CD4-positive, CD25-positive, alpha-beta regulatory T cell (primary cell): ENCODE measurements around the gene SNX8. TPM values are rescaled to one million over a fixed set of nuclear protein-coding genes. Genes with fewer than 3 reads are reported as not detected.

Source experiments
- ATAC-seq, 2 donors: fragments of 150-1000 bp; cut with Tn5 transposase; one replicate each; pipeline ENCODE4 v1.10.0; 2021; ENCODE audit warnings: low read depth in 2 of 2, moderate number of reproducible peaks in 2 of 2, moderate library complexity in 1 of 2
- DNase-seq, 3 donors: peaks; one replicate each; pipeline versions ENCODE4 v3.0.0 to v3.0.0-alpha.2; 2012 to 2022; ENCODE audit warnings: mixed read lengths in 1 of 3
- H3K27ac ChIP-seq: one replicate; pipeline ENCODE4 v1.7.0; 2013; ENCODE audit warnings: mild to moderate bottlenecking, low read length; ENCODE audit not compliant: insufficient read depth, poor library complexity, severe bottlenecking
- H3K27me3 ChIP-seq: one replicate; pipeline ENCODE4 v1.7.0; 2013; ENCODE audit warnings: low read length; ENCODE audit not compliant: control insufficient read depth, insufficient read depth
- H3K36me3 ChIP-seq: one replicate; pipeline ENCODE4 v1.7.0; 2013; ENCODE audit warnings: mild to moderate bottlenecking, low read length, moderate library complexity; ENCODE audit not compliant: control insufficient read depth, insufficient read depth
- H3K4me1 ChIP-seq: 2 replicates; pipeline ENCODE4 v1.7.0; 2013; ENCODE audit warnings: mild to moderate bottlenecking, low read length; ENCODE audit not compliant: insufficient read depth, control insufficient read depth, poor library complexity, severe bottlenecking
- H3K4me3 ChIP-seq: one replicate; pipeline ENCODE4 v1.7.0; 2013; ENCODE audit warnings: low read depth, mild to moderate bottlenecking, low read length, moderate library complexity
- H3K9me3 ChIP-seq, 2 experiments: 1 replicate in 1 of 2; 2 replicates in 1 of 2; pipeline ENCODE4 v1.7.0; 2013; ENCODE audit warnings: low read length in 2 of 2, mild to moderate bottlenecking in 1 of 2, moderate library complexity in 1 of 2; ENCODE audit not compliant: control insufficient read depth in 2 of 2
- H3K27ac Mint-ChIP-seq, 3 donors: one replicate each; pipeline ENCODE4 v1.8.0; 2020 to 2022; ENCODE audit warnings: mild to moderate bottlenecking in 3 of 3, mixed read lengths in 3 of 3, moderate library complexity in 2 of 3
- H3K27me3 Mint-ChIP-seq: one replicate; pipeline ENCODE4 v1.8.0; 2022; ENCODE audit warnings: mild to moderate bottlenecking, mixed read lengths
- H3K36me3 Mint-ChIP-seq: one replicate; pipeline ENCODE4 v1.8.0; 2020; ENCODE audit warnings: mixed read lengths
- H3K4me1 Mint-ChIP-seq, 4 donors: one replicate each; pipeline ENCODE4 v1.8.0; 2020 to 2022; ENCODE audit warnings: mixed read lengths in 4 of 4, mild to moderate bottlenecking in 1 of 4
- H3K4me3 Mint-ChIP-seq, 4 donors: one replicate each; pipeline ENCODE4 v1.8.0; 2020 to 2022; ENCODE audit warnings: mild to moderate bottlenecking in 4 of 4, mixed read lengths in 4 of 4, moderate library complexity in 3 of 4
- H3K9me3 Mint-ChIP-seq, 7 donors: one replicate each; pipeline ENCODE4 v1.8.0; 2020 to 2022; ENCODE audit warnings: mixed read lengths in 7 of 7, mild to moderate bottlenecking in 3 of 7, moderate library complexity in 2 of 7
- polyA plus RNA-seq, 4 donors: library from polyadenylated mRNA; unstranded; fragments of 300-500 nt; fragmentation: Illumina TruSeq; gene quantifications; one replicate each; pipeline ENCODE4 v1.2.3, GENCODE V29; 2021
- total RNA-seq: library from RNA; stranded (reverse); gene quantifications from one replicate; pipeline ENCODE4 v1.2.3, GENCODE V29; 2022

Gene SNX8
- total and polyA plus RNA-seq, 5 donors from 2014 or later: 5.7 to 14.5 (median 9.5) TPM

GRCh38 chr7:2258661-2259365 is 55.4 kb downstream of the SNX8 start:
- Histone ChIP-seq H3K4me3 (no peak overlapping the region), H3K36me3 (no peaks in the 10 kb centered on the region), H3K27me3 (no peaks in the 10 kb centered on the region), H3K9me3 (no peaks in the 10 kb centered on the region), H3K4me1 (peaks cover 4% of the 10 kb centered on the region), H3K27ac (no peak overlapping the region)
- Mint-ChIP-seq H3K27me3 (no peaks in the 10 kb centered on the region), H3K4me1 (peaks cover 0 to 13% (median 6%) of the 10 kb centered on the region in 4 donors), H3K36me3 (peaks cover 6% of the 10 kb centered on the region), H3K27ac (no peak overlapping the region), H3K4me3 (no peak overlapping the region), H3K9me3 (no peaks in the 10 kb centered on the region)
- DNase-seq (no peak), ATAC-seq (no peak)

GRCh38 chr7:2257651-2258050 is 56.6 kb downstream of the SNX8 start:
- Mint-ChIP-seq H3K27me3 (no peaks in the 10 kb centered on the region), H3K4me1 (peaks cover 0 to 16% (median 6%) of the 10 kb centered on the region in 4 donors), H3K9me3 (no peaks in the 10 kb centered on the region), H3K4me3 (peak overlapping the region in 1 of 4 donors; percentile 21), H3K27ac (no peak overlapping the region), H3K36me3 (peaks cover 6% of the 10 kb centered on the region)
- DNase-seq (no peak), ATAC-seq (no peak)
- H3K27ac ChIP-seq: no peak overlapping the region
- H3K36me3 ChIP-seq: no peaks in the 10 kb centered on the region
- H3K9me3 ChIP-seq: no peaks in the 10 kb centered on the region
- H3K4me3 ChIP-seq: no peak overlapping the region
- no peaks in the 10 kb centered on the region for H3K27me3 ChIP-seq
- H3K4me1 ChIP-seq: peaks cover 4% of the 10 kb centered on the region

- Histone ChIP-seq H3K4me3 (no peak overlapping the region), H3K9me3 (no peaks in the 10 kb centered on the region), H3K27ac (no peak overlapping the region), H3K4me1 (peaks cover 4% of the 10 kb centered on the region), H3K36me3 (no peaks in the 10 kb centered on the region), H3K27me3 (no peaks in the 10 kb centered on the region)
- H3K27me3 Mint-ChIP-seq: no peaks in the 10 kb centered on the region
- ATAC-seq (no peak), DNase-seq (no peak)
- H3K4me1 Mint-ChIP-seq: peaks cover 0 to 15% (median 6%) of the 10 kb centered on the region in 4 donors
- no peak overlapping the region for H3K27ac Mint-ChIP-seq
- H3K36me3 Mint-ChIP-seq: peaks cover 6% of the 10 kb centered on the region
- H3K4me3 Mint-ChIP-seq: no peak overlapping the region
- H3K9me3 Mint-ChIP-seq: no peaks in the 10 kb centered on the region
Measured at GRCh38 chr7:2257046-2257551, 57.1 kb downstream of the SNX8 start.

- no peak overlapping the region for H3K27ac Mint-ChIP-seq
- H3K36me3 ChIP-seq: no peaks in the 10 kb centered on the region
Measured at GRCh38 chr7:2256306-2257045, 57.8 kb downstream of the SNX8 start.

GRCh38 chr7:2255145-2256139 is 58.8 kb downstream of the SNX8 start:
- no peak for ATAC-seq
- no peaks in the 10 kb centered on the region for H3K27me3 ChIP-seq
- H3K9me3 Mint-ChIP-seq: no peaks in the 10 kb centered on the region
- no peak overlapping the region for H3K27ac ChIP-seq
- no peak overlapping the region for H3K27ac Mint-ChIP-seq
- H3K27me3 Mint-ChIP-seq: no peaks in the 10 kb centered on the region
- H3K4me1 ChIP-seq: no peaks in the 10 kb centered on the region
- no peaks in the 10 kb centered on the region for H3K9me3 ChIP-seq
- H3K4me1 Mint-ChIP-seq: peaks cover 0 to 10% (median 2%) of the 10 kb centered on the region in 4 donors
- peaks cover 6% of the 10 kb centered on the region for H3K36me3 Mint-ChIP-seq
- H3K4me3 ChIP-seq: no peak overlapping the region
- no peak overlapping the region for H3K4me3 Mint-ChIP-seq
- no peaks in the 10 kb centered on the region for H3K36me3 ChIP-seq
- no peak for DNase-seq

More at GRCh38 chr7:2256306-2257045, 57.8 kb downstream of the SNX8 start:
- Histone ChIP-seq H3K4me3 (no peak overlapping the region), H3K27me3 (no peaks in the 10 kb centered on the region), H3K9me3 (no peaks in the 10 kb centered on the region), H3K27ac (no peak overlapping the region), H3K4me1 (peaks cover 2% of the 10 kb centered on the region)
- H3K4me1 Mint-ChIP-seq: peaks cover 0 to 12% (median 3%) of the 10 kb centered on the region in 4 donors
- ATAC-seq (no peak), DNase-seq (no peak)
- H3K36me3 Mint-ChIP-seq: peaks cover 6% of the 10 kb centered on the region
- H3K9me3 Mint-ChIP-seq: no peaks in the 10 kb centered on the region
- no peaks in the 10 kb centered on the region for H3K27me3 Mint-ChIP-seq
- no peak overlapping the region for H3K4me3 Mint-ChIP-seq

- no peaks in the 10 kb centered on the region for H3K27me3 ChIP-seq
- peaks cover 3% of the 10 kb centered on the region for H3K36me3 Mint-ChIP-seq
- no peak overlapping the region for H3K4me3 Mint-ChIP-seq
- no peak overlapping the region for H3K4me3 ChIP-seq
- no peak overlapping the region for H3K27ac Mint-ChIP-seq
- H3K36me3 ChIP-seq: no peaks in the 10 kb centered on the region
- H3K4me1 ChIP-seq: no peaks in the 10 kb centered on the region
- no peaks in the 10 kb centered on the region for H3K9me3 ChIP-seq
- ATAC-seq (no peak), DNase-seq (no peak)
- H3K27ac ChIP-seq: no peak overlapping the region
- H3K4me1 Mint-ChIP-seq: peaks cover 0 to 7% (median under 1%) of the 10 kb centered on the region in 4 donors
- no peaks in the 10 kb centered on the region for H3K9me3 Mint-ChIP-seq
- H3K27me3 Mint-ChIP-seq: no peaks in the 10 kb centered on the region
Measured at GRCh38 chr7:2254429-2255144, 59.7 kb downstream of the SNX8 start.
